Calu3 (cell line): Measurements from ENCODE around the gene XRRA1. TPM values are rescaled to one million over a fixed set of nuclear protein-coding genes. Genes with fewer than 3 reads are reported as not detected.

Experiments
- BruUV-seq: library from RNA; stranded (reverse); fragments of 400-500 nt; replicated peaks from 2 replicates; lab custom pipeline; 2021; lab: Mats Ljungman, UMichigan
- CTCF ChIA-PET: fragments of 300-600 bp; sonication (Branson Sonifier 250); formaldehyde crosslinking; loops from one replicate; lab custom pipeline; 2022; ENCODE audit warnings: antibody characterized with exemption; lab: Charles Lee
- DNase-seq: peaks from one replicate; pipeline ENCODE4 v3.0.0; 2022
- H3K27ac Mint-ChIP-seq: one replicate; pipeline ENCODE4 v1.8.0; 2022; ENCODE audit warnings: mixed read lengths; ENCODE audit not compliant: unreplicated experiment
- H3K27me3 Mint-ChIP-seq: one replicate; pipeline ENCODE4 v1.8.0; 2022; ENCODE audit warnings: mixed read lengths; ENCODE audit not compliant: unreplicated experiment
- H3K36me3 Mint-ChIP-seq: one replicate; pipeline ENCODE4 v1.8.0; 2022; ENCODE audit warnings: mild to moderate bottlenecking, moderate library complexity, mixed read lengths; ENCODE audit not compliant: insufficient read depth, unreplicated experiment
- H3K4me1 Mint-ChIP-seq: one replicate; pipeline ENCODE4 v1.8.0; 2022; ENCODE audit warnings: mild to moderate bottlenecking, low read depth, mixed read lengths; ENCODE audit not compliant: unreplicated experiment
- H3K4me3 Mint-ChIP-seq: one replicate; pipeline ENCODE4 v1.8.0; 2022; ENCODE audit warnings: mild to moderate bottlenecking, low read depth, moderate library complexity, mixed read lengths; ENCODE audit not compliant: unreplicated experiment
- H3K9me3 Mint-ChIP-seq: one replicate; pipeline ENCODE4 v1.8.0; 2022; ENCODE audit warnings: low read depth, mixed read lengths; ENCODE audit not compliant: unreplicated experiment
- CTCF ChIP-seq: fragments of 200-600 bp; IDR thresholded peaks from one replicate; pipeline ENCODE4 v1.8.0; 2022; ENCODE audit warnings: antibody characterized with exemption; ENCODE audit not compliant: unreplicated experiment
- intact Hi-C: fragments of 100-400 bp; cut with micrococcal nuclease; formaldehyde crosslinking; loops from one replicate; pipeline ENCODE4 v1.10.0; 2022; ENCODE audit not compliant: unreplicated experiment
- total RNA-seq: library from RNA; stranded (reverse); gene quantifications from 2 replicates; pipeline ENCODE4 v1.2.3, GENCODE V29; 2022

XRRA1 gene
- total RNA-seq, 1 experiment from 2014 or later, result 20.1 TPM

DNA sequence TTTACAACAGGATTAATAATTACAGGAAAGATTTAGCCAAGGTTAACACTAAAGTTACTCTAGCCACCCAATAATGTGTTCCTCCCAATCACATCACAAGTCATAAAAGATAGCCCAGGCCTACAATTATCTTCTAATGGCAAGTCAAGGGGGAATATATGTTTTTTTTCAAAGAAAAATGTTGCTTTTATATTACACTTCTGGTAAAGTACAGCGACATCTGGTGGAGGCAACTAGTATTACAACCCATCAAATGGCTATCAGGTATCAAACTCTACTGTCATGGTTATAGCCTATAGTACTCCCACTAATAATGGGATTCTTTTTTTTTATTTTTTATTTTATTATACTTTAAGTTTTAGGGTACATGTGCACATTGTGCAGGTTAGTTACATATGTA is 71.8 kb downstream of the XRRA1 start:
- H3K4me1 Mint-ChIP-seq, result no peaks in the 10 kb centered on the region
- DNase-seq, result no peak
- CTCF ChIA-PET, result no interaction called here
- H3K4me3 Mint-ChIP-seq, result no peak overlapping the region
- H3K36me3 Mint-ChIP-seq, result no peaks in the 10 kb centered on the region
- peak; percentile 44 for TF ChIP-seq CTCF
- no TSS peak for BruUV-seq
- no peak overlapping the region for H3K27ac Mint-ChIP-seq
- no peaks in the 10 kb centered on the region for H3K27me3 Mint-ChIP-seq
- H3K9me3 Mint-ChIP-seq, result peaks cover 3% of the 10 kb centered on the region
- intact Hi-C loops, result no loop called here

- intact Hi-C loops, result no loop called here
- H3K4me1 Mint-ChIP-seq, result no peaks in the 10 kb centered on the region
- CTCF ChIA-PET, result interaction anchor here (0.9 to 1.6 kb wide), 2 partner anchors 168 to 1562 kb away, joined by 4 read pairs; no protein-coding TSS in a partner anchor
- BruUV-seq, result no TSS peak
- DNase-seq, result no peak
- no peak for TF ChIP-seq CTCF
- no peak overlapping the region for H3K27ac Mint-ChIP-seq
- H3K27me3 Mint-ChIP-seq, result no peaks in the 10 kb centered on the region
- peaks cover 12% of the 10 kb centered on the region for H3K9me3 Mint-ChIP-seq
- peaks cover 33% of the 10 kb centered on the region for H3K36me3 Mint-ChIP-seq
- H3K4me3 Mint-ChIP-seq, result no peak overlapping the region
Observed at GRCh38 chr11:74871037-74871436, 77.9 kb downstream of the XRRA1 start.

DNA sequence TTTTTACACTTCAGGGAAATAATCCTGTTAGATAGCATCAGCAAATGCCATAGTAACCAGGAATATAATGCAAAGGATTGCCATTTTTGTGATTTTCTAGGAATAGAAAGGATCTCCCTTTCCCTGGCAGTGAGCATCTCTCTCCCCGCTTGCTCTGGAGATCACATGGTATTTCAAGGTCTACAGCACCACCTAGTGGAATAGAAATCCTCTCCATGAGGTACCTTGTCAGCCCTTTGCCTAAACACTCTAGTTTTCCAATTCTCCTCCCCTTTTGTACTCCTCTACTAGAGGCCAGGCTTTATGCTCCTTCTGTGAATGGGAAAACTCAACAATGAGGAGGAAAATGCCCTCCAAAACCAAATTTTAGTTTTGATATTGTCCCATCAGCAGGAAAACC is 78.4 kb downstream of the XRRA1 start:
- intact Hi-C loops, result no loop called here
- Mint-ChIP-seq H3K36me3 (peaks cover 33% of the 10 kb centered on the region), H3K27ac (peak overlapping the region; percentile 22), H3K27me3 (no peaks in the 10 kb centered on the region), H3K9me3 (peaks cover 12% of the 10 kb centered on the region), H3K4me1 (no peaks in the 10 kb centered on the region), H3K4me3 (no peak overlapping the region)
- TF ChIP-seq CTCF, result peak; percentile 31
- DNase-seq, result no peak
- no TSS peak for BruUV-seq
- CTCF ChIA-PET, result interaction anchor here (1.1 kb wide), 1 partner anchor 168 kb away, joined by 9 read pairs; no protein-coding TSS in a partner anchor

- intact Hi-C loops, result no loop called here
- BruUV-seq, result no TSS peak
Observed at GRCh38 chr11:74866557-74866956, 82.3 kb downstream of the XRRA1 start.

More at GRCh38 chr11:74866557-74866956, 82.3 kb downstream of the XRRA1 start:
- Mint-ChIP-seq H3K4me3 (no peak overlapping the region), H3K36me3 (peaks cover 30% of the 10 kb centered on the region), H3K4me1 (no peaks in the 10 kb centered on the region), H3K9me3 (peaks cover 8% of the 10 kb centered on the region), H3K27ac (no peak overlapping the region), H3K27me3 (no peaks in the 10 kb centered on the region)
- CTCF ChIA-PET, result no interaction called here
- no peak for DNase-seq
- TF ChIP-seq CTCF, result no peak
